Lung microvascular endothelial cell (primary cell): ENCODE measurements around the gene CPED1. TPM values are rescaled to one million over a fixed set of nuclear protein-coding genes. Genes with fewer than 3 reads are reported as not detected.
"Not testable (repeated sequence)": the region's sequence is repeated elsewhere in the genome, so short reads cannot be mapped to it uniquely, and the experiment has no call there.

Source experiments
- DNase-seq, 2 donors: peaks; one replicate each; pipeline versions ENCODE4 v3.0.0 to v3.0.0-alpha.2; 2010; ENCODE audit warnings: low read depth in 2 of 2
- total RNA-seq: library from RNA; depleted of rRNA; stranded (reverse); fragments of >200 nt; gene quantifications from 2 replicates; pipeline ENCODE4 v1.2.1, GENCODE V29; 2014

The CPED1 gene
- total RNA-seq, 1 donor from 2014 or later: 0.20 TPM

- DNase-seq: no peak
Observed at GRCh38 chr7:121017586-121017985, 29.1 kb downstream of the CPED1 start.

- DNase-seq: no peak
Observed at GRCh38 chr7:121019018-121019417, 30.5 kb downstream of the CPED1 start.

GRCh38 chr7:121020249-121020988 is 31.9 kb downstream of the CPED1 start:
- DNase-seq: peak; percentile 61 to 82

- DNase-seq: no peak
Observed at GRCh38 chr7:121020989-121021969, 32.8 kb downstream of the CPED1 start.

- no peak for DNase-seq
Observed at GRCh38 chr7:121023194-121023593, 34.7 kb downstream of the CPED1 start.

GRCh38 chr7:121023683-121024511 is 35.4 kb downstream of the CPED1 start:
- peak in 1 of 2 donors; percentile 17 for DNase-seq

GRCh38 chr7:121024611-121025010 is 36.1 kb downstream of the CPED1 start:
- DNase-seq: no peak

- DNase-seq: no peak
Observed at GRCh38 chr7:121026159-121026558, 37.6 kb downstream of the CPED1 start.

- DNase-seq: no peak
Observed at GRCh38 chr7:121026577-121027111, 38.1 kb downstream of the CPED1 start.

- no peak for DNase-seq
Observed at GRCh38 chr7:121027761-121028669, 39.5 kb downstream of the CPED1 start.

- no peak for DNase-seq
Observed at GRCh38 chr7:121029302-121029701, 40.8 kb downstream of the CPED1 start.

GRCh38 chr7:121030308-121030707 is 41.8 kb downstream of the CPED1 start:
- DNase-seq: no peak

GRCh38 chr7:121032645-121033460 is 44.3 kb downstream of the CPED1 start:
- peak in 1 of 2 donors; percentile 53 for DNase-seq

- no peak for DNase-seq
Observed at GRCh38 chr7:121034929-121035328, 46.4 kb downstream of the CPED1 start.

GRCh38 chr7:121036776-121037175 is 48.3 kb downstream of the CPED1 start:
- DNase-seq: not testable (repeated sequence)

- DNase-seq: not testable (repeated sequence)
Observed at GRCh38 chr7:121037329-121037728, 48.8 kb downstream of the CPED1 start.

- DNase-seq: no peak
Observed at GRCh38 chr7:121037957-121038716, 49.6 kb downstream of the CPED1 start.

- DNase-seq: no peak
Observed at GRCh38 chr7:121038717-121039509, 50.4 kb downstream of the CPED1 start.
